Measurements from ENCODE around the gene ZPBP2. TPM values are rescaled to one million over a fixed set of nuclear protein-coding genes. Genes with fewer than 3 reads are reported as not detected.

Gene ZPBP2
- total and polyA plus RNA-seq, 4 donors, result not detected

DNA sequence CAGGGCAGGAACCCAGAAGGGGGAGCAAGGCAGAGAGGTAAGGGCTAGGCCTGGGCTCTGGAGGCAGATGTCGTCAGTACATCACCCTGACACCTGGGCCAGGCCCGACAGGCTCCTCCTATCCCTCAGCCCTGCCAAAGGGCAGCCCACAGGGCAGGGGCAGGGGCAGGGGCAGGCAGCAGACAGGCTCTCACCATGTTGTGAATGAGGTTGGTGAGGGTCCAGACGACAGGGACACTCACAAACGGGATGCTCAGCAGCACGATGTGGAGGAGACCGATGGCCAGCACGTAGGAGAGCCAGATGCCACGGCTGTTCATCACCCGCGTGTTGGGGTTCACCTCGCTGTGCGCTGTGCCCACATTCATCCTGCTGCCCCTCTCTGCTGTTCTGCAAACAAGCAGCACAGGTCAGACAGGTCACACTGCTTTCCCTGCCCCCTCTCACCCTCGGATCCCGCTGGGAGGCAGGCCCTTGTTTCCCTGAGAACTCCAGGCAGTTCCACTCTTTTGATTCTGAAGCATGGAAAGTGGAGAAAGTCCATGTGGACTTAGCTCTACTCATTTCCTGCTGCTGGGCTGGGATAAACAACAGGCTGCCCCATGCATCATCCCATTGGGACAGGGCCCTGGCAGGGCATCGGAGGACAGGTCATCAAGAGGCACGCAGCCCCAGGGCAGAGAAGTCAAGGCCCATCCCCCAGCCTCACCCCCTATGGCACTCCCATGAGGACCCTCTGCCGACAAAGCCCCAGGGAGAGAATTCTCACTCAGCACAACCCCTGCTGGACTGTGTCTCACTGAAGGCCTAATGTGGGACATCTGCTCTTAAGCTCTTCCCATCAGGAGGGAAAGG lies 56.1 kb downstream of the ZPBP2 start:
- WGBS, 2 donors, result 60 to 61% methylated on average over 17 of the region's 17 CpGs
- ATAC-seq (ENCODE audit: low FRiP score) (no peak), DNase-seq (peak in 1 of 2 donors; percentile 27)
- no peaks in the 10 kb centered on the region for H3K9me3 ChIP-seq (ENCODE audit: control insufficient read depth, low read length)
- no peak overlapping the region for H3K27ac ChIP-seq (ENCODE audit: low read depth in 1 of 2, low read length in 2 of 2)
- intact Hi-C loops (cut with DNase I), result loop anchor here in 1 of 2 donors (5.0 kb wide), 1 partner anchor 38 kb away; the partner anchor contains the start of gene GSDMA
- H3K27me3 ChIP-seq (ENCODE audit: control insufficient read depth in 1 of 2, insufficient read depth in 2 of 2, low read length in 1 of 2), result no peaks in the 10 kb centered on the region
- H3K4me1 ChIP-seq (ENCODE audit: control insufficient read depth in 1 of 2, insufficient read depth in 2 of 2, low read length in 2 of 2), result peaks cover 3 to 6% of the 10 kb centered on the region in 2 donors
- peaks cover 0 to 9% of the 10 kb centered on the region in 2 donors for H3K36me3 ChIP-seq (ENCODE audit: control insufficient read depth in 1 of 2, insufficient read depth in 2 of 2, low read length in 1 of 2)
- H3K4me3 ChIP-seq (ENCODE audit: low read length in 2 of 2), result no peak overlapping the region

DNA sequence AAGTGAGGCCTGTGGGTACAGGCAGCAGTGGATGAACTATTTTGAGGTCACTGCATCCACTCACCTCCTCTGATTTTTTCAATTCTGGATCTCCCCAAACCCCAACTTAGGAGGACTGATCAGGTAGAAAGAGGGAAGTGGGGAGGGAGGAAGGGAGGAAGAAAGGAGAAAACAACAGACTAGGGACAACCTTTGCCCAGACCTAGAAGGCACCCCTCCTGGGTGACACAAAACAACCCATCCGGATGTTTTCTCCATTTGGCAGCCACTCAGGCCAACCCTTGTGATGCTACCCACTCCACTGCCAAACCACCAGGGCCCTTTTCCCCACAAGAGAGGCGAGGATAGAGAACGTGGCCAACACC lies 56.7 kb downstream of the ZPBP2 start:
- WGBS, 2 donors, result 68 to 74% methylated on average over 3 of the region's 3 CpGs
- Histone ChIP-seq H3K27ac (ENCODE audit: low read depth in 1 of 2, low read length in 2 of 2) (no peak overlapping the region), H3K27me3 (ENCODE audit: control insufficient read depth in 1 of 2, insufficient read depth in 2 of 2, low read length in 1 of 2) (no peaks in the 10 kb centered on the region), H3K4me3 (ENCODE audit: low read length in 2 of 2) (no peak overlapping the region), H3K4me1 (ENCODE audit: control insufficient read depth in 1 of 2, insufficient read depth in 2 of 2, low read length in 2 of 2) (peaks cover 3 to 6% of the 10 kb centered on the region in 2 donors), H3K9me3 (ENCODE audit: control insufficient read depth, low read length) (no peaks in the 10 kb centered on the region), H3K36me3 (ENCODE audit: control insufficient read depth in 1 of 2, insufficient read depth in 2 of 2, low read length in 1 of 2) (peaks cover 0 to 8% of the 10 kb centered on the region in 2 donors)
- no peak for DNase-seq
- intact Hi-C loops (cut with DNase I), result loop anchor here (5.0 kb wide), 2 partner anchors 38 to 53 kb away; partner anchors contain the start of gene GSDMA (in 1 of the 2)
- ATAC-seq (ENCODE audit: low FRiP score), result no peak

- intact Hi-C loops (cut with DNase I), result loop anchor here in 1 of 2 donors (5.0 kb wide), 1 partner anchor 52 kb away; no protein-coding TSS in a partner anchor
- H3K27ac ChIP-seq (ENCODE audit: low read depth in 1 of 2, low read length in 2 of 2), result no peak overlapping the region
- 86 to 88% methylated on average over 11 of the region's 11 CpGs for WGBS, 2 donors
These were observed 57.5 kb downstream of the ZPBP2 start for GRCh38 chr17:39925282-39926134.

GRCh38 chr17:39926135-39926587 lies 58.2 kb downstream of the ZPBP2 start:
- ATAC-seq (ENCODE audit: low FRiP score) (no peak), DNase-seq (no peak)
- H3K9me3 ChIP-seq (ENCODE audit: control insufficient read depth, low read length), result no peaks in the 10 kb centered on the region
- intact Hi-C loops (cut with DNase I), result loop anchor here in 1 of 2 donors (5.0 kb wide), 1 partner anchor 51 kb away; no protein-coding TSS in a partner anchor
- H3K27ac ChIP-seq (ENCODE audit: low read depth in 1 of 2, low read length in 2 of 2), result no peak overlapping the region
- H3K4me3 ChIP-seq (ENCODE audit: low read length in 2 of 2), result peak overlapping the region in 1 of 2 donors; percentile 76
- 24 to 42% methylated on average over 4 of the region's 4 CpGs for WGBS, 2 donors
- H3K27me3 ChIP-seq (ENCODE audit: control insufficient read depth in 1 of 2, insufficient read depth in 2 of 2, low read length in 1 of 2), result no peaks in the 10 kb centered on the region
- H3K36me3 ChIP-seq (ENCODE audit: control insufficient read depth in 1 of 2, insufficient read depth in 2 of 2, low read length in 1 of 2), result peaks cover 0 to 8% of the 10 kb centered on the region in 2 donors
- H3K4me1 ChIP-seq (ENCODE audit: control insufficient read depth in 1 of 2, insufficient read depth in 2 of 2, low read length in 2 of 2), result peaks cover 3 to 6% of the 10 kb centered on the region in 2 donors

More at GRCh38 chr17:39925282-39926134, 57.5 kb downstream of the ZPBP2 start:
- Histone ChIP-seq H3K9me3 (ENCODE audit: control insufficient read depth, low read length) (no peaks in the 10 kb centered on the region), H3K36me3 (ENCODE audit: control insufficient read depth in 1 of 2, insufficient read depth in 2 of 2, low read length in 1 of 2) (peaks cover 0 to 8% of the 10 kb centered on the region in 2 donors), H3K27me3 (ENCODE audit: control insufficient read depth in 1 of 2, insufficient read depth in 2 of 2, low read length in 1 of 2) (no peaks in the 10 kb centered on the region), H3K4me1 (ENCODE audit: control insufficient read depth in 1 of 2, insufficient read depth in 2 of 2, low read length in 2 of 2) (peaks cover 3 to 6% of the 10 kb centered on the region in 2 donors), H3K4me3 (ENCODE audit: low read length in 2 of 2) (no peak overlapping the region)
- ATAC-seq (ENCODE audit: low FRiP score), result no peak
- DNase-seq, result no peak

- intact Hi-C loops (cut with DNase I), result loop anchor here in 1 of 2 donors (5.0 kb wide), 1 partner anchor 51 kb away; no protein-coding TSS in a partner anchor
- DNase-seq (peak in 1 of 2 donors; percentile 67), ATAC-seq (ENCODE audit: low FRiP score) (peak; percentile 14)
- Histone ChIP-seq H3K4me1 (ENCODE audit: control insufficient read depth in 1 of 2, insufficient read depth in 2 of 2, low read length in 2 of 2) (peaks cover 3 to 6% of the 10 kb centered on the region in 2 donors), H3K27me3 (ENCODE audit: control insufficient read depth in 1 of 2, insufficient read depth in 2 of 2, low read length in 1 of 2) (no peaks in the 10 kb centered on the region), H3K4me3 (ENCODE audit: low read length in 2 of 2) (peak overlapping the region; percentile 76 to 97), H3K36me3 (ENCODE audit: control insufficient read depth in 1 of 2, insufficient read depth in 2 of 2, low read length in 1 of 2) (peaks cover 0 to 8% of the 10 kb centered on the region in 2 donors), H3K27ac (ENCODE audit: low read depth in 1 of 2, low read length in 2 of 2) (no peak overlapping the region), H3K9me3 (ENCODE audit: control insufficient read depth, low read length) (no peaks in the 10 kb centered on the region)
- 0 to 1% methylated on average over 13 to 15 of the region's 15 CpGs for WGBS, 2 donors
These were observed 58.6 kb downstream of the ZPBP2 start for GRCh38 chr17:39926588-39927100.

Other genes starting within 250 kb of the ZPBP2 start
- gene PPP1R1B, start 241.2 kb upstream of the ZPBP2 start, total RNA-seq, result 1 to 10 TPM; 1.0 to 2.5 TPM
- gene PPP1R1B, start 241.2 kb upstream of the ZPBP2 start, polyA plus RNA-seq, result 10 to 100 TPM in 1 of 2 donors, not detected in 1; 13.5 TPM
- 10 to 100 TPM; 34.7 to 58.1 TPM for gene STARD3, start 231.1 kb upstream of the ZPBP2 start, total RNA-seq
- 10 to 100 TPM; 35.7 to 72.4 TPM for gene STARD3, start 231.1 kb upstream of the ZPBP2 start, polyA plus RNA-seq
- 1 to 10 TPM; 1.9 to 3.1 TPM for gene TCAP, start 202.9 kb upstream of the ZPBP2 start, total RNA-seq
- 1 to 10 TPM; 4.0 to 9.3 TPM for gene TCAP, start 202.9 kb upstream of the ZPBP2 start, polyA plus RNA-seq
- 1 to 10 TPM in 1 of 2 donors, under 1 TPM in 1; 0.75 to 1.5 TPM for gene PNMT, start 199.7 kb upstream of the ZPBP2 start, total RNA-seq
- gene PNMT, start 199.7 kb upstream of the ZPBP2 start, polyA plus RNA-seq, result 10 to 100 TPM in 1 of 2 donors, under 1 TPM in 1; 0.75 to 30.2 TPM
- 10 to 100 TPM; 21.9 to 22.0 TPM for gene PGAP3, start 180.1 kb upstream of the ZPBP2 start, total RNA-seq
- 10 to 100 TPM; 13.3 to 25.5 TPM for gene PGAP3, start 180.1 kb upstream of the ZPBP2 start, polyA plus RNA-seq
- gene ERBB2, start 168.1 kb upstream of the ZPBP2 start, total RNA-seq, result 10 to 100 TPM; 73.0 to 74.0 TPM
- gene ERBB2, start 168.1 kb upstream of the ZPBP2 start, polyA plus RNA-seq, result 10 to 100 TPM; 22.7 to 45.3 TPM
- gene MIEN1, start 137.7 kb upstream of the ZPBP2 start, total RNA-seq, result 10 to 100 TPM; 21.6 to 28.2 TPM
- 10 to 100 TPM; 63.9 to 82.4 TPM for gene MIEN1, start 137.7 kb upstream of the ZPBP2 start, polyA plus RNA-seq
- gene GRB7, start 130.3 kb upstream of the ZPBP2 start, total RNA-seq, result 1 to 10 TPM in 1 of 2 donors, under 1 TPM in 1; 0.42 to 1.6 TPM
- gene GRB7, start 130.3 kb upstream of the ZPBP2 start, polyA plus RNA-seq, result under 1 TPM; 0.23 to 0.75 TPM
- gene IKZF3, start 3.9 kb upstream of the ZPBP2 start, total RNA-seq, result 1 to 10 TPM; 1.7 to 2.8 TPM
- gene IKZF3, start 3.9 kb upstream of the ZPBP2 start, polyA plus RNA-seq, result under 1 TPM; 0.03 to 0.75 TPM
- 10 to 100 TPM in 1 of 2 donors, 1 to 10 TPM in 1; 9.7 to 14.5 TPM for gene GSDMB, start 50.4 kb downstream of the ZPBP2 start, total RNA-seq
- 10 to 100 TPM; 16.7 to 30.1 TPM for gene GSDMB, start 50.4 kb downstream of the ZPBP2 start, polyA plus RNA-seq
- gene ORMDL3, start 59.4 kb downstream of the ZPBP2 start, total RNA-seq, result 10 to 100 TPM; 44.2 to 45.0 TPM
- 10 to 100 TPM; 50.4 to 74.0 TPM for gene ORMDL3, start 59.4 kb downstream of the ZPBP2 start, polyA plus RNA-seq
- not detected for gene LRRC3C, start 59.5 kb downstream of the ZPBP2 start, total RNA-seq
- gene LRRC3C, start 59.5 kb downstream of the ZPBP2 start, polyA plus RNA-seq, result not detected
- gene GSDMA, start 94.8 kb downstream of the ZPBP2 start, total RNA-seq, result 1 to 10 TPM; 1.2 to 6.2 TPM
- gene GSDMA, start 94.8 kb downstream of the ZPBP2 start, polyA plus RNA-seq, result under 1 TPM in 1 of 2 donors, not detected in 1; 0.28 TPM
- 10 to 100 TPM; 60.5 to 60.9 TPM for gene PSMD3, start 112.6 kb downstream of the ZPBP2 start, total RNA-seq
- gene PSMD3, start 112.6 kb downstream of the ZPBP2 start, polyA plus RNA-seq, result 10 to 100 TPM; 27.0 to 59.3 TPM
- gene CSF3, start 147.2 kb downstream of the ZPBP2 start, total RNA-seq, result 1 to 10 TPM in 1 of 2 donors, under 1 TPM in 1; 0.39 to 5.4 TPM
- gene CSF3, start 147.2 kb downstream of the ZPBP2 start, polyA plus RNA-seq, result 1 to 10 TPM in 1 of 2 donors, not detected in 1; 2.7 TPM
- gene MED24, start 186.2 kb downstream of the ZPBP2 start, total RNA-seq, result 10 to 100 TPM; 60.8 to 70.9 TPM
- gene MED24, start 186.2 kb downstream of the ZPBP2 start, polyA plus RNA-seq, result 10 to 100 TPM; 20.7 to 66.5 TPM
- 10 to 100 TPM; 53.7 to 62.3 TPM for gene THRA, start 194.8 kb downstream of the ZPBP2 start, total RNA-seq
- gene THRA, start 194.8 kb downstream of the ZPBP2 start, polyA plus RNA-seq, result 10 to 100 TPM; 38.9 to 52.1 TPM
- 10 to 100 TPM; 18.4 to 53.6 TPM for gene NR1D1, start 232.4 kb downstream of the ZPBP2 start, total RNA-seq
- gene NR1D1, start 232.4 kb downstream of the ZPBP2 start, polyA plus RNA-seq, result 10 to 100 TPM in 1 of 2 donors, 1 to 10 TPM in 1; 8.6 to 28.5 TPM